Measurements from ENCODE around the gene ITPRIPL1. TPM values are rescaled to one million over a fixed set of nuclear protein-coding genes. Genes with fewer than 3 reads are reported as not detected.

Gene ITPRIPL1
- 6.6 and 10.7 TPM in 2 replicates for total RNA-seq

GRCh38 chr2:96325041-96325883 lies at the start of gene ITPRIPL1:
Gene ITPRIPL1 (plus strand): TSS chr2:96325317. CDS start chr2:96325840, 523 bp downstream.

GRCh38 chr2:96305091-96305978 lies 19.8 kb upstream of the ITPRIPL1 start, which contains the start of gene SNRNP200:
Gene SNRNP200 (minus strand): TSS chr2:96305546. CDS start chr2:96305437, 109 bp downstream.

Other genes with a start within 250 kb of the ITPRIPL1 start
- gene ADRA2B, start 208.7 kb upstream of the ITPRIPL1 start, total RNA-seq: 0.12 TPM in 1 of 2 replicates, not detected in the other
- not detected in 2 replicates for gene ASTL, start 186.8 kb upstream of the ITPRIPL1 start, total RNA-seq
- gene DUSP2, start 179.9 kb upstream of the ITPRIPL1 start, total RNA-seq: 2.2 and 2.6 TPM in 2 replicates
- 237 and 250 TPM in 2 replicates for gene STARD7, start 116.5 kb upstream of the ITPRIPL1 start, total RNA-seq
- gene TMEM127, start 59.3 kb upstream of the ITPRIPL1 start, total RNA-seq: 41.0 and 41.7 TPM in 2 replicates
- 90.3 and 110 TPM in 2 replicates for gene CIAO1, start 59.1 kb upstream of the ITPRIPL1 start, total RNA-seq
- 49.7 and 56.1 TPM in 2 replicates for gene SNRNP200, start 19.8 kb upstream of the ITPRIPL1 start, total RNA-seq
- gene NCAPH, start 10.4 kb downstream of the ITPRIPL1 start, total RNA-seq: 1.9 and 3.2 TPM in 2 replicates
- gene NEURL3, start 180.0 kb downstream of the ITPRIPL1 start, total RNA-seq: not detected in 2 replicates
- gene ARID5A, start 211.4 kb downstream of the ITPRIPL1 start, total RNA-seq: 20.3 and 21.6 TPM in 2 replicates

All from hair follicle dermal papilla cell (primary cell).